ENCODE measurements around the gene PRKCI. TPM values are rescaled to one million over a fixed set of nuclear protein-coding genes. Genes with fewer than 3 reads are reported as not detected.

Gene PRKCI
- total RNA-seq, 1 experiment from 2014 or later: 25.2 TPM

GRCh38 chr3:170179432-170179831, 42.8 kb upstream of the PRKCI start:
- RAD21 ChIA-PET (ENCODE audit: low non-redundant PET in 1 of 2, low total read pairs in 2 of 2, uncharacterized antibody in 2 of 2, unreplicated experiment in 2 of 2): no interaction called here
- Histone ChIP-seq H3K36me3 (ENCODE audit: control insufficient read depth in 1 of 2, insufficient read depth in 2 of 2, low read length in 2 of 2) (peaks cover 17 to 30% of the 10 kb centered on the region in 2 experiments; a peak in 3 of 4 replicates), H3K9me2 (ENCODE audit: insufficient read depth) (no peaks in the 10 kb centered on the region), H3K9me3 (ENCODE audit: control insufficient read depth in 1 of 2, insufficient read depth in 1 of 2, low read depth in 1 of 2, low read length in 2 of 2) (no peaks in the 10 kb centered on the region), H2AFZ (ENCODE audit: low read depth, low read length, poor library complexity, severe bottlenecking) (no peak overlapping the region), H3K4me1 (ENCODE audit: control insufficient read depth in 1 of 2, insufficient read depth in 2 of 2, low read length in 2 of 2) (peaks cover 8 to 19% of the 10 kb centered on the region in 2 experiments), H3K27ac (ENCODE audit: low read depth, low read length) (no peak overlapping the region), H4K20me1 (ENCODE audit: insufficient read depth) (no peaks in the 10 kb centered on the region), H3K4me3 (replicated peaks in 1 of 2; ENCODE audit: low read depth in 1 of 2, low read length in 2 of 2) (peak overlapping the region in 1 of 2 experiments; percentile 88; a peak in 1 of 4 replicates), H3K4me2 (ENCODE audit: low read length) (peak overlapping the region; percentile 96; the same call in 1 of the 2 replicates), H3K9ac (ENCODE audit: low read length) (0 out of 2 replicates have a peak overlapping the region, but pooled peaks have one; percentile 89), H3K27me3 (ENCODE audit: insufficient read depth, low read length) (no peaks in the 10 kb centered on the region), H3K79me2 (ENCODE audit: insufficient read depth, low read length) (peaks cover 54% of the 10 kb centered on the region)
- BruUV-seq (replicated peaks): no TSS peak
- POLR2A ChIA-PET: no interaction called here
- intact Hi-C loops (cut with micrococcal nuclease): no loop called here
- no peak for ATAC-seq
- no peak for DNase-seq (ENCODE audit: low read depth, low spot score)
- CTCF ChIA-PET: no interaction called here
- no peak for TF ChIP-seq ZNF274 (IDR thresholded peaks at IDR 0.05; ENCODE audit: low read depth, low read length)
- TF ChIP-seq SIN3A (IDR thresholded peaks at IDR 0.05; ENCODE audit: low read depth): no peak
- TF ChIP-seq MAX (IDR thresholded peaks at IDR 0.05): no peak
- no peak for TF ChIP-seq EGR1 (IDR thresholded peaks at IDR 0.05; ENCODE audit: low read depth)
- no peak for TF ChIP-seq POLR2A (IDR thresholded peaks at IDR 0.05; ENCODE audit: borderline replicate concordance, extremely low read depth, insufficient read depth, insufficient read length)
- TF ChIP-seq REST (IDR thresholded peaks at IDR 0.05; ENCODE audit: low read depth): no peak
- TF ChIP-seq EZH2phosphoT487 (IDR thresholded peaks at IDR 0.05; ENCODE audit: borderline replicate concordance): no peak
- no peak for TF ChIP-seq RAD21 (IDR thresholded peaks at IDR 0.05; ENCODE audit: low read depth)
- no peak for TF ChIP-seq ATF3 (IDR thresholded peaks at IDR 0.05)
- TF ChIP-seq EZH2 (IDR thresholded peaks at IDR 0.05): no peak
- TF ChIP-seq ELF1 (IDR thresholded peaks at IDR 0.05; ENCODE audit: borderline replicate concordance, low read depth): no peak
- no peak for TF ChIP-seq FOSL1 (IDR thresholded peaks at IDR 0.05; ENCODE audit: low read depth)
- TF ChIP-seq ZBTB33 (IDR thresholded peaks at IDR 0.05; ENCODE audit: extremely low read depth, insufficient replicate concordance, low read length): no peak
- TF ChIP-seq JUND (IDR thresholded peaks at IDR 0.05): no peak
- no peak for TF ChIP-seq YY1 (IDR thresholded peaks at IDR 0.05; ENCODE audit: extremely low read depth, insufficient replicate concordance, low read depth, low read length)
- no peak for TF ChIP-seq TCF7L2 (IDR thresholded peaks at IDR 0.05; ENCODE audit: borderline replicate concordance, extremely low read depth, insufficient read depth, insufficient read length)
- no peak for TF ChIP-seq CBX3 (IDR thresholded peaks at IDR 0.05; ENCODE audit: low read depth)
- TF ChIP-seq CEBPB (IDR thresholded peaks at IDR 0.05; ENCODE audit: low read depth): no peak
- TF ChIP-seq POLR2AphosphoS5 (IDR thresholded peaks at IDR 0.05; ENCODE audit: low read depth, low read length): no peak

Measured in HCT116 (cell line).